Hematopoietic multipotent progenitor cell treated with erythropoietin and hydrocortisone succinate and interleukin-3 and kit ligand, for 4 days (in vitro differentiated cells): ENCODE results near the gene GALNT9.
A peak's percentile ranks its signal among the peaks of the same experiment; 100 is the strongest.

Experiments
- DNase-seq: peaks from one replicate; pipeline ENCODE4 v3.0.0-alpha.2; 2015

GALNT9 gene

DNA sequence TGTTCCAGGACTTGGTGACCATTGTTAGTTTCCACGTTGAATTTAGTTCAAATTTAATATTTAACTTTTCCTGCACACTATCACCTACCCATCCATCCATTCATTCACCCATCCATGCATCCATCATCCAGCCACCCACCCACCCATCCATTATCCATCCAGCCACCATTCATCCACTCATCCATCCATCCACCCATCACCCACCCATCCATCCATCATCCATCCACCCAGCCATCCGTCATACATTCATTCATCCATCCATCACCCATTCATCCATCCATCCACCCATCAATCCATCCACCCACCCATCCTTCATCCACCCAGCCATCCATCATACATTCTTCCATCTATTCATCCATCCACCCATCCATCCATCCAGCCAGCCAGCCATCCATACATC, 163.3 kb downstream of the GALNT9 start:
- no peak for DNase-seq

GRCh38 chr12:132165584-132165983, 163.8 kb downstream of the GALNT9 start:
- DNase-seq: no peak

GRCh38 chr12:132164426-132164825, 165.0 kb downstream of the GALNT9 start:
- DNase-seq: no peak

DNA sequence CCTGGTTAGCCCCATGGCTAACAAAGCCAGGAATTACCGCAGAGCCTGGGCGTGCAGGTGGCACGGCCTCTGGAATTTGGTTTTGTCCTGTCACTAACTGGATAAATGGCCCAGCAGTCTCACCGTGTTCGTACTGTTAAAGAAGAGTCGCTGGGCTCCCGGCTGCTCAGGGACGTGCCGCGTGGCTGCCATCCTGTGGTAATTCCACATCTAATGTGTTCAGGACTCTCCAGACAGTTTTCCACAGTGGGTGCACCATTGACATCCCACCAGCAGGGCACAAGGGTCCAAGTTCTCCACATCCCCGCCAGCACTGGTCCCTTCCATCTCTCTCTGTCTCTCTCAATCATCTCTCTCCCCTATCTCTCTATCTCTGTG, 165.5 kb downstream of the GALNT9 start:
- DNase-seq: no peak

- DNase-seq: no peak
Measured at GRCh38 chr12:132163041-132163910, 166.1 kb downstream of the GALNT9 start.

GRCh38 chr12:132162508-132163031, 166.8 kb downstream of the GALNT9 start:
- DNase-seq: peak; percentile 43

DNA sequence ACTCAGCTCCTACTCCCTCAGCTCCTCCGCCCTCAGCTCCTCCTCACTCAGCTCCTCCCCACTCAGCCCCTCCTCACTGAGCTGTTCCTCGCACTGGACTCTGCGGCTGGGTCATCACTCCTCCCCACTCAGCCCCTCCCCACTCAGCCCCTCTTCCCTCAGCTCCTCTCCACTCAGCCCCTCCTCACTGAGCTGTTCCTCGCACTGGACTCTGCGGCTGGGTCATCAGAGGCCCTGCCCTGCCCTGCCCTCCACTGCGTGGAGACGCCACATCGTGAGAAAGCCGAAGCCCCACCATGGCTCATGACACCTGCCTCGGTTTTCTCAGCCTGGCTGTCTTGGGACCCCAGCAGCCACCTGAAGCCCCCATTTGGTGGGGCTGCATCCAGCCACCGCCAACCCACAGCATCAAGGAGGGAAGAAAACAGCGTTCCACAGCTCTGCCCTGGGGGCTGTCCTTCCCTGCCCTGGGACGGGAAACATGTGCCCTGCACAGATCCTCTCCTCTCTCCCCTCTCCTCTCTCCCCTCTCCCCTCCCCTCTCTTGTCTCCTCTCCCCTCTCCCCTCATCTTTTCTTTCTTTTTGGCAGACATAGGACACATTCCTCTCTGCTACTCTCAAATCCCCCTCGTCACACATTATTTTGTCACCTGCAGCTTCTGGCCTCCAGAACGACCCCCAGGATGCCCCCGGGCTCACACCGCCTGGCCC, 167.4 kb downstream of the GALNT9 start:
- no peak for DNase-seq

- peak; percentile 49 for DNase-seq
Measured at GRCh38 chr12:132161036-132161781, 168.2 kb downstream of the GALNT9 start.

GRCh38 chr12:132160601-132161035, 168.8 kb downstream of the GALNT9 start:
- no peak for DNase-seq

DNA sequence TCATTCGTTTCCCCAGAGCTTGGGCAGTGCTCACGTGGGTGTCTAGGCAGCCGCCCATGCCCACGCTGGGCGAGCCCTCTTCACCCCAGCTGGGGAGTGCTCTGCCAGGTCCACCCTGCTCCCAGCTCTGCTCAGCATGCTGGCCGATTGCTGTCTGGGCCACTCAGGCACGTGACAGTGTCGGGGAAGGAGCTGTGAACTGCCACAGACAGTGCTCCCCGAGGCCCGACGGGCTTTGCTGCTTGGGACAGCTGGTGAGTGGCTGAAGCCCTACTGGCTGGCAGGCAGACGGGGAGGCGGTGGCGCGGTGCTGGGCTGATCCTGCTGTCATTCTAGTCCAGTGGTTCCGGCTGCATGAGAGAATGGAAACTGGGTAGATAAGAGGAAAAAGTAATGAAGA, 169.4 kb downstream of the GALNT9 start:
- no peak for DNase-seq

DNA sequence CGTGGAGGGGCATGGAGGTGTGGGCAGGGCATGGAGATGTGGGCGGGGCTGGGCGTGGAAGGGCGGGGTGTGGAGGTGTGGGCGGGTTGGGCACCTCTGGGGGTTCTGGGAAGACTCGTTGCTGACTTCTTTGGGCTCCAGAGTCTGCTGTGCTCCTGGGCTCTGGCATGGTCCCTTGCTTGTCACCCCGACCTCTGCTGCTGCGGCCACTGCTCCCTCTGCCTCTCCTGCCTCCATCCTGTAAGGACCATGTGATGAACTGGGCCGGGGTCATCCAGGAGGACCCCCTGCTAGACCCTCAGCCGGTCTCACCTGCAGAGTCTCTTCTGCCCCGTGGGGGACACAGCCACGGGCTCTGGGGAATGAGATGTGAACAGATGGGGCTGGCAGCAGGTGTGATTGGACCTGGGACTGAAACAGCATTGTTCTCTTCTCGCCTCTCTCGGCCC, 169.8 kb downstream of the GALNT9 start:
- no peak for DNase-seq

- no peak for DNase-seq
Measured at GRCh38 chr12:132158677-132159554, 170.5 kb downstream of the GALNT9 start.

DNA sequence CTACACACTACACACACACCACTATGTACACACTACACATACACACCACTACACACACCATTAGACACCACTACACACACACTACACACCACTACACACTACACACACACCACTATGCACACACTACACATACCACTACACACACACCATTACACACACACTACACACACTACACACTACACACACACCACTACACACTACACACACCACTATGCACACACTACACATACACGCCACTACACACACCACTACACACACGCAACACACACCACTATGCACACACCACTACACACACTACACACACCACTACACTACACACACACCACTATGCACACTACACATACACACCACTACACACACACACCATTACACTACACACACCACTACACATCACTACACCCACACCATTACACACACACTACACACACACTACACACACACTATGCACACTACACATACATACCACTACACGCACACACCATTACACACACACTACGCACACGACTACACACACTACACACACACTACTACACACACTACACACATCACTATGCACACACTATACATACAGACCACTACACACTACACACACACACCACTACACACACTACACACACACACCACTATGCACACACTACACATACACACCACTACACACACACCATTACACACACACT, 171.5 kb downstream of the GALNT9 start:
- no peak for DNase-seq

- no peak for DNase-seq
Measured at GRCh38 chr12:132156573-132157325, 172.6 kb downstream of the GALNT9 start.

- DNase-seq: no peak
Measured at GRCh38 chr12:132155771-132156572, 173.4 kb downstream of the GALNT9 start.

GRCh38 chr12:132154941-132155770, 174.2 kb downstream of the GALNT9 start:
- DNase-seq: peak; percentile 42

GRCh38 chr12:132154341-132154761, 175.0 kb downstream of the GALNT9 start:
- DNase-seq: no peak

DNA sequence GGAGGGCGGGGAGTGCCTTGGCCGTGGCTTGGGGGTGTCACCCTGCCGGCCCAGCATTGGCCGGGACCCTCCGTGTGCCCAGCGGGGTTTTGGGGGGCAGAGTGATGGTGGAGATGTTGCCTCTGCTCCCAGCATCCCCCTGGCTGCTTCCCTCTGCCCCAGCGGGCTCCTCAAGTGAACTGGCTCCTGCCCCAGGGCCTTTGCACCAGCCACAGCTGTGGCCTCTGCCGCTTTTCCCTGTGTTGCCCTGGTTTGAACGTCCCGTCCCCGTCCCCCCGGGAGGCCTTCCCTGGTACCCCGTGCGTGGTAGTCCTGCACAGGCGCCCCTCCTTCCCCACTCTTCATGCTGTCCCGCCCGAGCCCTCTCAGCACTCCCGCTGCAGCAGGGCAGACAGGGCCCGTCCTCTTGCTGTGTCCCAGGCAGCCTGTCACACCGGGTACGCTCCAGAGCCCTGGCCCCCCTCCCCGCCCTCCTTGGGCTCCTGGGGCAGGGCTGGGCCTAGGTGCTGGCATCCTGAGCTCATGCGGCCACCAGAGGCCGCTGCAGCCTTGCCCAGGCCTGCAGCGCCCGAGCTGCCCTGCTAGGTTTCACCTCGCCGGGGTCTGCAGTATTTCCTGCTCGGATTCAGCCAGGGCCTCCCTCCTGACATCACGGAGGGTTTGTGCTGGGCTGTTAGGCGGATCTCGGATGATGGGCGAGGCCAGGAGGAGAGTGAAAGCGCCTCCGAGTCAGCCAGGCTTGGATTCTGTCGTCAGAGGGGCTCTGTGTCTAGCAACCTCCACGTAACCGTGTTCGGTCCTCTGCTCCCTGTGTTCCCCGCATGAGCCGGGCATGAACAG, 175.7 kb downstream of the GALNT9 start:
- peak; percentile 88 for DNase-seq
